Left cardiac atrium (tissue), 4 donors: ENCODE data around the gene TTLL10. TPM values are rescaled to one million over a fixed set of nuclear protein-coding genes. Genes with fewer than 3 reads are reported as not detected.

Source experiments
- ATAC-seq, 2 donors: fragments of 200-7000 bp; cut with Tn5 transposase; one replicate each; pipeline ENCODE4 v1.9.1; 2020; ENCODE audit warnings: mild to moderate bottlenecking in 2 of 2, moderate library complexity in 2 of 2
- DNase-seq: peaks from one replicate; pipeline ENCODE4 v3.0.0-alpha.2; 2020
- intact Hi-C, 2 donors: fragments of 100-400 bp; cut with DNase I; formaldehyde crosslinking; loops; one replicate each; pipeline versions ENCODE4 v1.14.1 to v1.15.1; 2022 to 2023
- total RNA-seq, 2 donors: library from RNA; stranded (reverse); fragmentation: NEBNext Ultra II Directional; extraction: Animal tissue kit (Norgen Biotek cat#: 25700); gene quantifications; one replicate each; pipeline ENCODE4 v1.2.1, GENCODE V29; 2021
- donor health status: DM: no; HTN: yes; CAD: no.
- donor health status: DM: no; HTN: yes; CAD: no; lungs with severe emphysema.
- donor health status: DM: yes; HTN: yes; CAD: no.
- donor health status: Dilated cardiomyopathy.

The TTLL10 gene
- total RNA-seq, 2 donors from 2014 or later: not detected

DNA sequence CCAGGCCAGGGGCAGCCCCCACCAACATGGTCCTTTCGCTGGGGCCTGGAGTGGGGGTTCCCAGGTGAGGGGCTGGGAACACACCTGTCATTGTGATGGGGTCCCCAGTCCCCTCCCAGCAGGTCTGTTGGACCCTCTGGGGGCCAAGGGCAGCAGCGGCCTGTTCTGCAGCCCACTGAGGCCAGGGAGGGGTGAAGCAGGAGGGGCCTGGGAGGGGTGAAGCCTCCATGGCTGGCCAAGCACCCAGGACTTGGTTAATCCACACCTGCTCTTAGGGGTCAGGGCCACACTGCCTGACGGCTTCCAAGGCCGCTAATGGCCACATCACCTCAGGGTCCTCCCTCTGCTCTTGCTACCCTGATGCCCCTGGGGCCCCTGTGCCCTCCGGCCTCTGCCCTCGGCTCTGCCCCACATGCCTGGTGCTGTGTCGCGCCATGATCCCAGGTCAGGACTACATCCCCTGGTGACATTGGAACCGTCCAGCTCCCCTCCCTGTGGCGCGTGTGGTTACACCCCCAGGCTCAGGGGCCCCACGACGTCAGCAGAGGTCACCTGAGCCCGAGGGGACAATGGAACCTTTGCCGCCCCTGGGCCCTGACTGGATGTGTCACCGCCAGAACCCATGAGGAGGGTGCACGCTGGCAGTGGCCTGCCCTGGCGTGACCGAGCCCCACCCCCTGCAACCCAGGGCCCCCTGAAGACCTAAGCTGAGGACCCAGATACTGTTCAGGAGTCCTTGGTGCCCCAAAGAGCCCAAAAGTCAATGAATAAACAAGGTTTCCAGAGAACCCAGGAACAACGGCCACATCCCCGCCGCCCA is 25.7 kb downstream of the TTLL10 start:
- intact Hi-C loops: no loop called here
- ATAC-seq (no peak), DNase-seq (peak; percentile 16)

GRCh38 chr1:1199961-1200875 is 26.5 kb downstream of the TTLL10 start:
- DNase-seq: peak; percentile 22
- intact Hi-C loops: no loop called here
- ATAC-seq: no peak

- peak; percentile 74 to 84 for ATAC-seq
- intact Hi-C loops: no loop called here
- peak; percentile 76 for DNase-seq
These were observed 27.5 kb downstream of the TTLL10 start for GRCh38 chr1:1200876-1201810.

DNA sequence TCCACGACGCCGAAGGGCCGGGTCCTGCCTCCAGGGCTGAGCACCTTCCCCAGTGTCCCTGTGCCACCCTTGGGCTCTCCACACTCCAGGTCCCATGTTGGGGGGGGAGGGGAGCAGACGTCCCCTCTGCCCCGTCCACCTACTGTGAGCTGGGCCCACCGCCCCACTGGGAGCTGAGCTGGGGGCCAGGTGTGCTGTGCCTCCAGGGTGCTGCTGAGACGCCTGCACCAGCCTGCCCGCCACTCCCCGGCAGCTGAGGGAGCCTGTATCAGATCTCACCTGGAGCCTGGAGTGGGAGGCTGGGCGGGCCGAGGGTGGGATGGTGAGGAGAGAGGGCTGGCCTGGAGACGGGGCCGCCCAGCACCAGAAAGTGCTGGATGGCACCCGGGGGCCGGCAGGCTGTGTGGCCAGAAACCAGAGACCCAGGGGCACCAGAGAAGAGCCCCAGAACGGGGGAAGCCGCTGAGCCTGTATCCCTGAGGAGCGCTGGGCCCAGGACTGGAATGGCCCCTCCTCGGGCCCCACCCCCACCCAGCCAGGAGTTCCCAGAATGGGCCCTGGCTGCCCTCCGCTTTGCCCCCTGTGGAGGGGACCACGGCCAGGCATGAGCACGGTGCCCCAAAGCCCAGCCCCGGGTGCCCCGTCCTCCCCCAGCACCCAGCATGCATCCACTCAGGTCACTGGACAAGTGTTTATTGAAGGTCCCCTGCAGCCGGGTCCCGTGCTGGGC is 29.3 kb downstream of the TTLL10 start:
- ATAC-seq (no peak), DNase-seq (peak; percentile 17)
- intact Hi-C loops: no loop called here

DNA sequence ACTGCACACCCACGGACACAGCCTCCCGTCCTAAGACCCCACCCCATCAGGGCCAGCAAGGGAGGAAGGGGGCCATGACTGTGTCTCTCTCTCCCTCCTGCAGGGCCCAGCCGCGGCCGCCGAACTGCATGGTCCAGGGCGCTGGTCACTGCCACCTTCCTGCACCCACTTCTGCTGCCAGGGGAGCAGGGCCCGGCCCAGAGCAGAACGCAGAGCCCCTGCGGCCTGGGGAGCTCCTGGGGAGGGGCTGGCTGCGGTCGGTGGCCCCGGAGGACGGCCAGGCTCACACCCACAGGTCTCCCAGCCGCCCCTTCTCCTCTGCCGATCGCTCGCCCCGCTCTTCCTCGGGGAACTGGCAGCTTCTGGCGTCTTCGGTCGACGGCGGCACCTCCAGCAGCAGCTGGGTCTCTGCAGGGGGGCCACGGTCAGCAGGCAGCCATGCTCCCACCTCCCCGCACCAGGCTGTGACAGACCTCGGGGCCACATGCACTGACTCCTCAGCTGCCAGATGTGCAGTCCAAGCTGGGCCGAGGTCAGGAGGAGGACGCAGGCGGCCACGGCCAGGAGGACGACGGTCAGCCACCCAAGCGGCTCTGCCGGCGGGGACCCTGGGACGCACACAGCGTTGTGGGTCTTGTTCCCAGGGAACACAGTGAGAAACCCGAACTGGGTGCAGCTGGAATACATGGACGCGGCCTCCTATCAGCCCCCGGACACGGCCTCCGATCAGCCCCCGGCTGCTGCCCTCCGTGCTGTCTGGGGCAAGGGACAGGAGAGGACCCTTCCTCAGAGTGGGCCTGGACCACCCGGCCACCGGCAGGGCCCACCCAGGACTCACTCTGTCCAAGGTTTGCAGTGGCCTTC is 30.1 kb downstream of the TTLL10 start:
- intact Hi-C loops: no loop called here
- no peak for ATAC-seq
- peak; percentile 27 for DNase-seq

- intact Hi-C loops: no loop called here
These were observed 30.8 kb downstream of the TTLL10 start for GRCh38 chr1:1204425-1204920.

GRCh38 chr1:1204998-1205768 is 31.5 kb downstream of the TTLL10 start:
- DNase-seq: peak; percentile 15
- ATAC-seq: no peak
- intact Hi-C loops: no loop called here

More at GRCh38 chr1:1204425-1204920, 30.8 kb downstream of the TTLL10 start:
- no peak for DNase-seq
- no peak for ATAC-seq

GRCh38 chr1:1205769-1206375 is 32.2 kb downstream of the TTLL10 start:
- intact Hi-C loops: no loop called here
- DNase-seq (peak; percentile 15), ATAC-seq (no peak)

DNA sequence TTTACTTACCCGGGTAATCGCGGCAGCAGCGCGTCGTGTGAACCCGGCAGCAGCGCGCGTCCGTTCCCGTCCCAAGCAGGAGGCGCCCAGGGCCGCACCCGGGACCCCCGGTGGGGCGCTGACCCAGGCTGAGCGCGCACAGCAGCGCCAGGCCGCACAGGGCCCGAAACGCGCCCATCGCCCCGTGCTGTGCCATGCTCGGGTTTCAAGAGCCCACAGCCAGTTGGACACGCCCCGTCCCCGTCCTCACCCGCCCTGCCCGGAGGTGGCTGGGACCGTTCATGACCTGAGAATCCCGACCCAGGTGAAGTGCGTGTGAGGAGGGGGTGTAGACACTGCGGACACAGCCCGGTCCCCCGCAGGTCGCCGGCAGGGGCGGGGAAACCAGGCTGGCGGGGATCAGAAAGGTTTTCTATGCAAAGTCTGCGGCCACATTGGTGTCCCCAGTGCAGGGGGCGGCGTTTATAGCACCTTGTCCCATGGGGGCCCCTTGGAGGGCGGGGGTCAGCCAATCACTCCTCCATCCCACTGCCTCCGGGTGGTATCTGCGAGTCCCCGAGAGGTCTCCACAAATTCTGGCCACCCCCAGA is 32.8 kb downstream of the TTLL10 start, which contains the start of gene TNFRSF18:
TNFRSF18 (minus strand) TSS at position 217 of the 590 bp plus-strand sequence; CDS start at position 196, 21 bp downstream.
- intact Hi-C loops: no loop called here
- peak in 1 of 2 donors; percentile 34 for ATAC-seq
- peak; percentile 20 for DNase-seq

DNA sequence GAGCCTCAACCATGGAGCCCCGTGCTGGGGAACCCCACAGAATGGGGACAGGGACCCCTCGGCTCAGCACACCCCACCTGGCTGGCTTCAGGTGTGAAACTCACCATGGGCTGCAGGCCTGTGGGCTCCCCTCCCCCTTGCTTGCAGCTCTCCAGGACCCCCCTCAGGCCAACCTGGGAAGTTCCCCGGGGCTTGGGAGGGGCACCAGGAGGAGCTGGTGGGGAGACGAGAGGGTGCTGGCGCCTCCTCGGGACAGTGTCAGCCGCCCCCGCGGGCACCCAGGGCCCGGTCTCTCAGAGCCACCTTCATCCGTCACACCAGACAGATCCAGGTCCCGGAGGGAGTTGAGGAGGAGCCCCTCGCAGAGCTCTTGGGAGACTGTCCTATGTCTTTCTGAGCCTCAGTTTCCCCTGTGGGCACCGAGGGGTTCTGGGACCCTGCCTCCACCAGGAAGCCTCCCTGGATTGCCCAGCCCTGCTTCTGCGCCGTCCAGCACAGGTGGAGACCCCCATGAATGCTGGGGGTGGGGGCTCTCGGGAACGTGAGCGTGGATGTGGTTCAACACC is 33.4 kb downstream of the TTLL10 start:
- DNase-seq: peak; percentile 14
- ATAC-seq: no peak
- intact Hi-C loops: no loop called here

DNA sequence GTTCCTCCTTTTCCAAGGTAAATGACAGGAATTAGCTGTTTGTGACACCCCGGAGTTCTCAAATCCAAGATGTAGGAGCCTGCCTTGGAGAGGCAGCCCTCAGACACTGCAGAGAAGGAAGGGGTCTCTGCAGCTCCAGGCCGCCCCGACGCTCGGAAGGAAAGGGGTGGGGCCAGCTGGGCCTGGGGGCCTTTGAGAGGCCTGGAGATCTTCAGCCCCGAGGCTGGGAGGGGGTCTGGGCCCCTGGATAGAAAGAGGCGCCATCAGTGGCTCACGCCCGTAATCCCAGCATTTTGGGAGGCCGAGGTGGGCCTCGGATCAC is 33.9 kb downstream of the TTLL10 start:
- intact Hi-C loops: no loop called here
- DNase-seq (no peak), ATAC-seq (no peak)

- no peak for ATAC-seq
- intact Hi-C loops: no loop called here
- DNase-seq: peak; percentile 20
These were observed 35.2 kb downstream of the TTLL10 start for GRCh38 chr1:1208713-1209433.

DNA sequence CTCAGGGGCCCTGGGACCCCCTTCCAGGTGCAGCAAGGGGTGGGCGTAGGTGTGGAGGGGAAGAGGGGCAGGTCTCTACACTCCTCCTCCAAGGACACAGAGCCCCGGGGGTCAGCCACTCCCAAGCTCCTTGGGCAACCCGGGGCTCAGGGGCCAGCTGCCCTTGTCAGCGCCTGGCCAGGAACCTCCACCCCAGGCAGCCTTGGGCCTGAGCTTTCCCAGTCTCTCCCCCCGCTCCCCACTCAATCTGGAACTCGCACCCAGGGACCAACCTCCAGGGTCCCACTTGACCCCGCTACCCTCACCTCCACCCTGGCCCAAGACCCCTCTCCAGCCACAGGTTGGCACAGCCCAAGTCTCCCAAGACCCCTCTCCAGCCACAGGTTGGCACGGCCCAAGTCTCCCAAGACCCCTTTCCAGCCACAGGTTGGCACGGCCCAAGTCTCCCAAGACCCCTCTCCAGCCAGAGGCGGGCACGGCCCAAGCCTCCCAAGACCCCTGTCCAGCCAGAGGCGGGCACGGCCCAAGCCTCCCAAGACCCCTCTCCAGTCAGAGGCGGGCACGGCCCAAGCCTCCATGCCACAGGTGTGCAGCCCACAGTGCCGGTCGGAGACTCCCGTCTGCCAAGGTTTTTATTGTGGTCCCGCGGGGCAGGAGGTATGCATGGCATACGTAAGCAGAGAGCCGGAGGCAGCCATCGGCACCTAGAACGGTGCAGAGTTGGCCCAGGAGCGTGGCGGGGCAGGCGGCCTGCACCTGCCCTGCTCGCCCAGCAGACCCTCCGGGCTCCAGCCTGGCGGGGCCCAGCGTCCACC is 37.3 kb downstream of the TTLL10 start:
- intact Hi-C loops: no loop called here
- DNase-seq (peak; percentile 22), ATAC-seq (no peak)
